ENCODE measurements around the gene ENDOD1. TPM values are rescaled to one million over a fixed set of nuclear protein-coding genes. Genes with fewer than 3 reads are reported as not detected.

ENDOD1 gene
- polyA plus RNA-seq, 2 of the 4 experiments (the other 2 are of a cell fraction), result 8.3 to 8.8 TPM

DNA sequence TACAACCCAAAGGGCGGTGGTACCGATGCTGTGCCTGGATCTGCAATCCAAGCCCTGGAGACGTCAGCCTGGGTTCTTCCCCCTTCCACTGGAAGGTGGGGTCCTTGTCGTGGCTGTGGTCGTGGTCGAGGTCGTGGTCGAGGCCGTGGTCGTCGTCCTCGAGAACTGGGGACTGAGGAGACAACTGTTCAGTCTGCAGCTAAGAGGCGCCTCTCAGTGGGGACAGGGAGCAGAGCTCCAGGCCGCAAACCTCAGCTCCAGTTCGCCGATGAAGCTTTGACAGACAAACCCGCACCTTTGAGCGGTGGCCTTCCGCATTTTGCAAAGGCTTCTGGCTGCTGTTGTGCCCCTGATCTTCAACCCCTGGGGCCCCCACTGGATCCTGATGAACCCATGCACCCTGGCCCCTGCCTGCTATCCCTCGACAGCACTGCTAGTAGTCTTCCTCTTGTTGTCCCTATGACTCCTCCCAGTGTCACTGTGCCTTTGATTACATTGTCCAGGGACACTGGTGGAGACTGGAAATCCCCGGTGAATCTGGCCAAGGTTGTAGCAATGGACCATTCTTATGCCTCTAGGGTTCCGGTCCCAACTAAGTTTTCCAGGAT, 38.9 kb upstream of the ENDOD1 start:
- Histone ChIP-seq H3K4me1 (no peaks in the 10 kb centered on the region), H3K4me3 (no peak overlapping the region), H3K27ac (no peak overlapping the region), H3K4me2 (no peak overlapping the region), H3K9me3 (no peaks in the 10 kb centered on the region)
- 58% methylated on average over 16 of the region's 22 CpGs for WGBS (ENCODE audit: missing lambda C conversion rate)
- FAIRE-seq (no peak), DNase-seq (ENCODE audit: low read depth in 1 of 2, low spot score in 1 of 2) (no peak), ATAC-seq (no peak)
- ChIA-PET CTCF (no interaction called here), POLR2A (interaction anchor here (1.0 kb wide), 1 partner anchor 16 kb away, joined by 3 read pairs; the partner anchor contains the start of gene SRSF8)
- TF ChIP-seq CBX2 (IDR thresholded peaks at IDR 0.05; ENCODE audit: borderline replicate concordance, low read depth) (no peak), FOSB (CRISPR knock-in tag; IDR thresholded peaks at IDR 0.05) (no peak), RFX5 (IDR thresholded peaks at IDR 0.05) (no peak), PHF8 (IDR thresholded peaks at IDR 0.05; ENCODE audit: borderline replicate concordance, low read depth) (no peak), ESRRA (IDR thresholded peaks at IDR 0.05; ENCODE audit: borderline replicate concordance, low read length) (no peak), HDAC2 (IDR thresholded peaks at IDR 0.05) (no peak), ZFP36 (IDR thresholded peaks at IDR 0.05; ENCODE audit: borderline replicate concordance, partially characterized antibody) (no peak), SREBF2 (IDR thresholded peaks at IDR 0.05) (no peak), EHMT2 (IDR thresholded peaks at IDR 0.05; ENCODE audit: low read depth) (no peak), FOXS1 (CRISPR knock-in tag; IDR thresholded peaks at IDR 0.05) (no peak), FOSL2 (IDR thresholded peaks at IDR 0.05) (no peak), FOSL2 (CRISPR knock-in tag; IDR thresholded peaks at IDR 0.05) (no peak)

GRCh38 chr11:95054356-95054755, 35.3 kb upstream of the ENDOD1 start:
- CTCF ChIA-PET, result no interaction called here
- ATAC-seq (no peak), FAIRE-seq (no peak), DNase-seq (ENCODE audit: low read depth in 1 of 2, low spot score in 1 of 2) (no peak)
- H3K27ac ChIP-seq, result no peak overlapping the region
- no peak overlapping the region for H3K4me3 ChIP-seq
- TF ChIP-seq CBX8 (IDR thresholded peaks at IDR 0.05) (no peak), EHMT2 (IDR thresholded peaks at IDR 0.05; ENCODE audit: low read depth) (no peak), CBX2 (IDR thresholded peaks at IDR 0.05; ENCODE audit: borderline replicate concordance, low read depth) (no peak), KDM5A (IDR thresholded peaks at IDR 0.05) (no peak), ZSCAN20 (CRISPR knock-in tag; IDR thresholded peaks at IDR 0.05) (no peak), TFCP2L1 (CRISPR knock-in tag; IDR thresholded peaks at IDR 0.05) (no peak), ESRRA (IDR thresholded peaks at IDR 0.05; ENCODE audit: borderline replicate concordance, low read length) (no peak), HOXA7 (CRISPR knock-in tag; IDR thresholded peaks at IDR 0.05) (no peak), HOXB13 (CRISPR knock-in tag; IDR thresholded peaks at IDR 0.05; ENCODE audit: low read depth) (no peak)
- WGBS (ENCODE audit: missing lambda C conversion rate), result 31% methylated on average over 2 of the region's 2 CpGs
- H3K9me3 ChIP-seq, result no peaks in the 10 kb centered on the region
- POLR2A ChIA-PET, result no interaction called here
- H3K4me2 ChIP-seq, result no peak overlapping the region
- H3K4me1 ChIP-seq, result no peaks in the 10 kb centered on the region

DNA sequence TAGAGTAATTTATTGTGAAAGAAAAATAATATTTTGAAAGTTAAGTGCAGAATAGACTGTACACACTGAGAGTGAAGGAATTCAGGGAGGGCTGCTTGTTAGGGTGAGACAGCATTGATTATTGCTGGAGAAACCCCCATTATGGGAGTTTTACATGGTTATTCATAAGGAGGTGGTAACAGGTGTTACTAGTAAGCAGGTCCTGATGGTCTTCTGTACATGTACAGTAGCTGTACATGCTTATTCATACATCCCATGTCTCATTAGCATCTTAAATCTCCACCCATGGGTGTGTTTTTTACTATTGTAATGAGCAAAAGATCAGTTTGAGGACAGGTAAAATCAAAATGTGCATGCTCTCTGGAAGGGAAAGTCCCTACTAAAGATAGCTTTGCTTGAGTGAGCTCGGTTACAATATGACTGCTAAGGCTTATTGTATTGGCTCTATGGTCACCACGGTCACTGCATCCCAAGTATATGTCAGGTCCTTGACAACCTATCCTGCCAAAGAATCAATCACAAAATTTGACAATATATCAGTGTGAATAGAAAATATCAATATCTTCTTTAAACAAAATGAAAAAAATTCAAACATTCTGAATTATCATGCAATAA, 34.3 kb upstream of the ENDOD1 start:
- H3K4me1 ChIP-seq, result no peaks in the 10 kb centered on the region
- POLR2A ChIA-PET, result no interaction called here
- DNase-seq (ENCODE audit: low read depth in 1 of 2, low spot score in 1 of 2), result no peak
- H3K4me3 ChIP-seq, result no peak overlapping the region
- no peak for FAIRE-seq
- no peak for TF ChIP-seq HEYL (CRISPR knock-in tag; IDR thresholded peaks at IDR 0.05)
- TF ChIP-seq RAD21 (conservative IDR thresholded peaks at IDR 0.05 in 1 of 2, IDR thresholded peaks at IDR 0.05 in 1 of 2), result no peak
- TF ChIP-seq ZSCAN20 (CRISPR knock-in tag; IDR thresholded peaks at IDR 0.05), result no peak
- no peak for TF ChIP-seq RARB (CRISPR knock-in tag; IDR thresholded peaks at IDR 0.05)
- TF ChIP-seq EP300 (IDR thresholded peaks at IDR 0.05), result no peak
- TF ChIP-seq, protein P1, sequence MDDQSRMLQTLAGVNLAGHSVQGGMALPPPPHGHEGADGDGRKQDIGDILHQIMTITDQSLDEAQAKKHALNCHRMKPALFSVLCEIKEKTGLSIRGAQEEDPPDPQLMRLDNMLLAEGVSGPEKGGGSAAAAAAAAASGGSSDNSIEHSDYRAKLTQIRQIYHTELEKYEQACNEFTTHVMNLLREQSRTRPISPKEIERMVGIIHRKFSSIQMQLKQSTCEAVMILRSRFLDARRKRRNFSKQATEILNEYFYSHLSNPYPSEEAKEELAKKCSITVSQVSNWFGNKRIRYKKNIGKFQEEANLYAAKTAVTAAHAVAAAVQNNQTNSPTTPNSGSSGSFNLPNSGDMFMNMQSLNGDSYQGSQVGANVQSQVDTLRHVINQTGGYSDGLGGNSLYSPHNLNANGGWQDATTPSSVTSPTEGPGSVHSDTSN (IDR thresholded peaks at IDR 0.05), result no peak
- TF ChIP-seq BHLHE40 (IDR thresholded peaks at IDR 0.05; ENCODE audit: low read depth, low read length), result no peak
- TF ChIP-seq, protein P2, sequence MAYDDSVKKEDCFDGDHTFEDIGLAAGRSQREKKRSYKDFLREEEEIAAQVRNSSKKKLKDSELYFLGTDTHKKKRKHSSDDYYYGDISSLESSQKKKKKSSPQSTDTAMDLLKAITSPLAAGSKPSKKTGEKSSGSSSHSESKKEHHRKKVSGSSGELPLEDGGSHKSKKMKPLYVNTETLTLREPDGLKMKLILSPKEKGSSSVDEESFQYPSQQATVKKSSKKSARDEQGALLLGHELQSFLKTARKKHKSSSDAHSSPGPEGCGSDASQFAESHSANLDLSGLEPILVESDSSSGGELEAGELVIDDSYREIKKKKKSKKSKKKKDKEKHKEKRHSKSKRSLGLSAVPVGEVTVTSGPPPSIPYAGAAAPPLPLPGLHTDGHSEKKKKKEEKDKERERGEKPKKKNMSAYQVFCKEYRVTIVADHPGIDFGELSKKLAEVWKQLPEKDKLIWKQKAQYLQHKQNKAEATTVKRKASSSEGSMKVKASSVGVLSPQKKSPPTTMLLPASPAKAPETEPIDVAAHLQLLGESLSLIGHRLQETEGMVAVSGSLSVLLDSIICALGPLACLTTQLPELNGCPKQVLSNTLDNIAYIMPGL (CRISPR knock-in tag; IDR thresholded peaks at IDR 0.05; ENCODE audit: borderline replicate concordance), result no peak
- no peak for TF ChIP-seq ATOH8 (CRISPR knock-in tag; IDR thresholded peaks at IDR 0.05; ENCODE audit: low read depth)
- no peak for TF ChIP-seq KDM1A (IDR thresholded peaks at IDR 0.05; ENCODE audit: low read depth)
- no peak for TF ChIP-seq MAZ (IDR thresholded peaks at IDR 0.05; ENCODE audit: borderline replicate concordance, low read depth, low read length)
- TF ChIP-seq POLR2AphosphoS2 (conservative IDR thresholded peaks at IDR 0.05; ENCODE audit: low read length), result no peak
- no peak overlapping the region for H3K27ac ChIP-seq
- CTCF ChIA-PET, result interaction anchor here (1.2 kb wide), 1 partner anchor 8 kb away, joined by 3 read pairs; no protein-coding TSS in a partner anchor
- no peak overlapping the region for H3K4me2 ChIP-seq
- ATAC-seq, result no peak
- WGBS (ENCODE audit: missing lambda C conversion rate), result 0% methylated on average over 2 of the region's 2 CpGs
- no peaks in the 10 kb centered on the region for H3K9me3 ChIP-seq

Measured in A549 (cell line).